SK-N-SH (cell line): ENCODE results near the gene CCND3. TPM values are rescaled to one million over a fixed set of nuclear protein-coding genes. Genes with fewer than 3 reads are reported as not detected.

Experiments
- CTCF ChIA-PET: fragments of 300-600, 350-600 bp; formaldehyde crosslinking; extraction: SDS; loops from one replicate; lab custom pipeline; 2021; lab: Yijun Ruan, JAX
- POLR2A ChIA-PET: fragments of 350-600 bp; sonication (Branson Sonifier 250); formaldehyde crosslinking; extraction: SDS; loops from one replicate; lab custom pipeline; 2020; ENCODE audit warnings: antibody characterized with exemption, inconsistent platforms; lab: Yijun Ruan, JAX
- DNase-seq: peaks from one replicate; pipeline ENCODE4 v3.0.0; 2012
- H2AFZ ChIP-seq: fragments of 200-600 bp; sonication (generic); 2 replicates; pipeline ENCODE4 v1.8.1; 2016; ENCODE audit warnings: antibody characterized with exemption, mild to moderate bottlenecking, low read depth
- H3F3A ChIP-seq: fragments of 200-600 bp; sonication (generic); replicated peaks from 2 replicates; pipeline ENCODE3; 2016; ENCODE audit warnings: antibody characterized with exemption, mild to moderate bottlenecking; ENCODE audit not compliant: insufficient read depth
- H3K27ac ChIP-seq, 2 experiments: fragments of 200-500 bp in 1 of 2; fragments of 200-600 bp in 1 of 2; sonication (Bioruptor generic) in 1 of 2; sonication (generic), shearing (Covaris generic) in 1 of 2; 2 replicates each; pipeline versions ENCODE4 v1.5.1 to v1.6.1; 2014 to 2016; ENCODE audit warnings: low read depth in 2 of 2, inconsistent platforms in 1 of 2, low read length in 1 of 2, mild to moderate bottlenecking in 1 of 2, mixed read lengths in 1 of 2
- H3K27me3 ChIP-seq: fragments of 200-600 bp; sonication (generic), shearing (Covaris generic); 2 replicates; pipeline ENCODE4 v1.6.1; 2016; ENCODE audit warnings: mixed run types; ENCODE audit not compliant: insufficient read depth
- H3K36me3 ChIP-seq, 2 experiments: fragments of 200-500 bp in 1 of 2; fragments of 200-600 bp in 1 of 2; sonication (Bioruptor generic) in 1 of 2; sonication (generic) in 1 of 2; replicated peaks in 1 of 2; 2 replicates each; pipeline versions ENCODE3 to v1.5.1; 2014 to 2016; ENCODE audit warnings: low read length in 1 of 2, mild to moderate bottlenecking in 1 of 2; ENCODE audit not compliant: insufficient read depth in 2 of 2, control insufficient read depth in 1 of 2
- H3K4me1 ChIP-seq, 2 experiments: fragments of 200-500 bp in 1 of 2; fragments of 200-600 bp in 1 of 2; sonication (Bioruptor generic) in 1 of 2; sonication (generic), shearing (Covaris generic) in 1 of 2; 2 replicates each; pipeline versions ENCODE4 v1.5.1 to v1.6.1; 2014 to 2016; ENCODE audit warnings: low read depth in 1 of 2, low read length in 1 of 2, mixed run types in 1 of 2; ENCODE audit not compliant: insufficient read depth in 2 of 2, control insufficient read depth in 1 of 2
- H3K4me2 ChIP-seq: fragments of 200-600 bp; sonication (generic), shearing (Covaris generic); 2 replicates; pipeline ENCODE4 v1.6.1; 2017; ENCODE audit warnings: mixed run types
- H3K4me3 ChIP-seq, 2 experiments: fragments of 200-500 bp in 1 of 2; fragments of 200-600 bp in 1 of 2; sonication (Bioruptor generic) in 1 of 2; sonication (generic), shearing (Covaris generic) in 1 of 2; 2 replicates each; pipeline versions ENCODE4 v1.5.1 to v1.8.1; 2014 to 2016; ENCODE audit warnings: low read depth in 2 of 2, inconsistent platforms in 1 of 2, low read length in 1 of 2, mild to moderate bottlenecking in 1 of 2, mixed read lengths in 1 of 2, moderate library complexity in 1 of 2
- H3K79me2 ChIP-seq: fragments of 200-600 bp; sonication (generic); 2 replicates; pipeline ENCODE4 v1.8.1; 2017; ENCODE audit warnings: mild to moderate bottlenecking; ENCODE audit not compliant: insufficient read depth
- H3K9ac ChIP-seq: fragments of 200-600 bp; sonication (generic); 2 replicates; pipeline ENCODE4 v1.6.1; 2017; ENCODE audit warnings: mixed run types
- H3K9me2 ChIP-seq: fragments of 200-600 bp; sonication (generic); 2 replicates; pipeline ENCODE4 v1.6.1; 2017; ENCODE audit warnings: mixed run types
- H3K9me3 ChIP-seq: fragments of 200-600 bp; sonication (generic); 2 replicates; pipeline ENCODE4 v1.6.1; 2017; ENCODE audit warnings: mixed run types, mild to moderate bottlenecking, moderate library complexity
- H4K20me1 ChIP-seq: fragments of 200-600 bp; sonication (generic); 2 replicates; pipeline ENCODE4 v1.6.1; 2017; ENCODE audit warnings: mild to moderate bottlenecking, mixed run types; ENCODE audit not compliant: insufficient read depth
- CHD2 ChIP-seq: fragments of 150-350 bp; IDR thresholded peaks from 2 replicates; pipeline ENCODE4 v1.6.1; 2018; ENCODE audit warnings: low read length; ENCODE audit not compliant: partially characterized antibody
- CTCF ChIP-seq: fragments of 200-600 bp; sonication (generic); IDR thresholded peaks from 2 replicates; pipeline ENCODE4 v1.6.1; 2017; ENCODE audit warnings: antibody characterized with exemption, mild to moderate bottlenecking, moderate library complexity
- EP300 ChIP-seq, 2 experiments: IDR thresholded peaks; 2 replicates each; pipeline versions ENCODE4 v1.4.0 to v1.6.1; 2012; ENCODE audit warnings: borderline replicate concordance in 1 of 2, low read depth in 1 of 2, low read length in 1 of 2
- FOSL2 ChIP-seq: IDR thresholded peaks from 2 replicates; pipeline ENCODE4 v1.4.0; 2012; ENCODE audit warnings: low read depth, mild to moderate bottlenecking, moderate library complexity, borderline replicate concordance
- FOXM1 ChIP-seq: IDR thresholded peaks from 2 replicates; pipeline ENCODE4 v1.4.0; 2012; ENCODE audit warnings: low read depth, mild to moderate bottlenecking
- GATA2 ChIP-seq: sonication (generic); formaldehyde crosslinking; IDR thresholded peaks from 2 replicates; pipeline ENCODE4 v1.5.0; 2020; ENCODE audit warnings: mild to moderate bottlenecking, missing genetic modification reagents
- MEF2A ChIP-seq: IDR thresholded peaks from 2 replicates; pipeline ENCODE4 v1.4.0; 2012; ENCODE audit warnings: low read depth, borderline replicate concordance
- NFIC ChIP-seq: IDR thresholded peaks from 2 replicates; pipeline ENCODE4 v1.4.0; 2012; ENCODE audit warnings: borderline replicate concordance
- PBX3 ChIP-seq: IDR thresholded peaks from 2 replicates; pipeline ENCODE4; 2012
- POLR2AphosphoS5 ChIP-seq: IDR thresholded peaks from 2 replicates; pipeline ENCODE4 v1.6.1; 2012; ENCODE audit warnings: low read depth, low read length
- RCOR1 ChIP-seq: fragments of 150-350 bp; IDR thresholded peaks from 2 replicates; pipeline ENCODE4 v1.6.1; 2017; ENCODE audit warnings: antibody characterized with exemption, low read length
- REST ChIP-seq: IDR thresholded peaks from 2 replicates; pipeline ENCODE4 v1.6.1; 2012; ENCODE audit warnings: mild to moderate bottlenecking, low read depth, low read length, moderate library complexity
- RFX5 ChIP-seq: IDR thresholded peaks from 2 replicates; pipeline ENCODE4 v1.6.1; 2012; ENCODE audit warnings: mild to moderate bottlenecking, improper control_type of control experiment, low read length
- SIN3A ChIP-seq: IDR thresholded peaks from 2 replicates; pipeline ENCODE4 v1.6.1; 2012; ENCODE audit warnings: low read depth, mild to moderate bottlenecking, low read length, moderate library complexity, borderline replicate concordance
- USF1 ChIP-seq: IDR thresholded peaks from 2 replicates; pipeline ENCODE4 v1.4.0; 2012; ENCODE audit warnings: low read depth, borderline replicate concordance
- USF2 ChIP-seq: fragments of 150-350 bp; IDR thresholded peaks from 2 replicates; pipeline ENCODE4 v1.6.1; 2017; ENCODE audit warnings: antibody characterized with exemption, low read length, low read depth, borderline replicate concordance
- ZBTB33 ChIP-seq: IDR thresholded peaks from 2 replicates; pipeline ENCODE4 v1.4.0; 2012; ENCODE audit warnings: low read depth, borderline replicate concordance
- WGBS: methylation state at CpG from one replicate; pipeline ENCODE4 v1.1.6; 2017; ENCODE audit warnings: low lambda C conversion rate; 5-methylcytosine and 5-hydroxymethylcytosine counted together
- polyA plus RNA-seq, 3 experiments: library from polyadenylated mRNA; depleted of rRNA; stranded (reverse); fragments of >200 nt; gene quantifications; 2 replicates each; pipeline ENCODE4 v1.2.3, GENCODE V29; 2012

The CCND3 gene
- polyA plus RNA-seq, 1 of the 3 experiments (the other 2 are of a cell fraction), result 26.6 TPM

- TF ChIP-seq CTCF, result no peak
- TF ChIP-seq USF1, result no peak
- TF ChIP-seq USF2, result no peak
- no peak for TF ChIP-seq RCOR1
- no peak for TF ChIP-seq GATA2 (CRISPR knock-in tag)
- TF ChIP-seq FOXM1, result no peak
- no peak for TF ChIP-seq ZBTB33
- TF ChIP-seq PBX3, result no peak
- TF ChIP-seq POLR2AphosphoS5, result no peak
- TF ChIP-seq RFX5, result no peak
- no peak for TF ChIP-seq NFIC
- TF ChIP-seq FOSL2, result no peak
- TF ChIP-seq CHD2, result no peak
- TF ChIP-seq REST, result no peak
- no peak for TF ChIP-seq SIN3A
- TF ChIP-seq EP300 (IDR thresholded peaks at IDR 0.05; ENCODE audit: borderline replicate concordance in 1 of 2, low read depth in 1 of 2, low read length in 1 of 2), result no peak
- no peak for TF ChIP-seq MEF2A
- H3K9me2 ChIP-seq, result no peaks in the 10 kb centered on the region
- no peaks in the 10 kb centered on the region for H3K36me3 ChIP-seq
- DNase-seq, result no peak
- H2AFZ ChIP-seq, result no peak overlapping the region
- H3K79me2 ChIP-seq, result no peaks in the 10 kb centered on the region
- H3F3A ChIP-seq, result peaks cover 3% of the 10 kb centered on the region
- no peaks in the 10 kb centered on the region for H3K27me3 ChIP-seq
- WGBS, result 79% methylated on average over 2 of the region's 2 CpGs
- CTCF ChIA-PET, result no interaction called here
- H3K4me2 ChIP-seq, result no peak overlapping the region
- H3K9me3 ChIP-seq, result no peaks in the 10 kb centered on the region
- H3K9ac ChIP-seq, result no peak overlapping the region
- no peaks in the 10 kb centered on the region; a peak in 1 of 4 replicates for H3K4me1 ChIP-seq
- POLR2A ChIA-PET, result no interaction called here
- no peak overlapping the region for H3K4me3 ChIP-seq
- no peak overlapping the region for H3K27ac ChIP-seq
- H4K20me1 ChIP-seq, result no peaks in the 10 kb centered on the region
Measured at GRCh38 chr6:41972826-41973225, 31.2 kb upstream of the CCND3 start.
